OCI-LY7 (cell line): ENCODE data around the gene IQCH.

ENCODE experiments used
- EZH2phosphoT487 ChIP-seq: fragments of 200-600 bp; sonication (generic); IDR thresholded peaks from 2 replicates; pipeline ENCODE4 v1.6.1; 2018; ENCODE audit warnings: low read depth, borderline replicate concordance, mild to moderate bottlenecking, mixed run types, antibody characterized with exemption, low read length, moderate library complexity, mixed read lengths
- TF ChIP-seq, protein P1 (sequence below): fragments of 200-600 bp; sonication (generic); conservative IDR thresholded peaks from 2 replicates; pipeline ENCODE4 v1.5.1; 2014; ENCODE audit warnings: mild to moderate bottlenecking, antibody characterized with exemption, low read length, moderate library complexity, mixed read lengths

DNA sequence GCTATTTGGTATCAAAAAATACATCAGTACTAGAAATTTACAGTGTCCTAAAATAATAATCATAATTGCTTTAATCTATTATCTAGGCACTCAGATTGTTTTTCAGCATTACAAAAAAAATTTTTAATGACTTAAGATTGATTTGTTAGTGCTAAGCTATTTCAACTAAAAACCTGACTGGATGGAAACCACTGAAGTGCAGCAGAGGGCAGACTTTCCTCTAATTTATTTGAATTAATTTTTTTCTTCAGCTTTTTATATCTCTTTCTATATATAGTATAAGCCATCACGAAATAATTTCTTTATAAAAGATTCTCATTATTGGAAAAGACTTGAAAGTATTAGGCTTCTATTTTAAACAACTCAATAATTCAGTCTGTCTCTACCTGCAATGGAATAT is 131.4 kb downstream of the IQCH start:
- TF ChIP-seq, protein P1, sequence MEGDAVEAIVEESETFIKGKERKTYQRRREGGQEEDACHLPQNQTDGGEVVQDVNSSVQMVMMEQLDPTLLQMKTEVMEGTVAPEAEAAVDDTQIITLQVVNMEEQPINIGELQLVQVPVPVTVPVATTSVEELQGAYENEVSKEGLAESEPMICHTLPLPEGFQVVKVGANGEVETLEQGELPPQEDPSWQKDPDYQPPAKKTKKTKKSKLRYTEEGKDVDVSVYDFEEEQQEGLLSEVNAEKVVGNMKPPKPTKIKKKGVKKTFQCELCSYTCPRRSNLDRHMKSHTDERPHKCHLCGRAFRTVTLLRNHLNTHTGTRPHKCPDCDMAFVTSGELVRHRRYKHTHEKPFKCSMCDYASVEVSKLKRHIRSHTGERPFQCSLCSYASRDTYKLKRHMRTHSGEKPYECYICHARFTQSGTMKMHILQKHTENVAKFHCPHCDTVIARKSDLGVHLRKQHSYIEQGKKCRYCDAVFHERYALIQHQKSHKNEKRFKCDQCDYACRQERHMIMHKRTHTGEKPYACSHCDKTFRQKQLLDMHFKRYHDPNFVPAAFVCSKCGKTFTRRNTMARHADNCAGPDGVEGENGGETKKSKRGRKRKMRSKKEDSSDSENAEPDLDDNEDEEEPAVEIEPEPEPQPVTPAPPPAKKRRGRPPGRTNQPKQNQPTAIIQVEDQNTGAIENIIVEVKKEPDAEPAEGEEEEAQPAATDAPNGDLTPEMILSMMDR: peak; percentile 38; the same call in 1 of the 2 replicates
- no peak for TF ChIP-seq EZH2phosphoT487
